ENCODE results near the gene ESYT1.

DNA sequence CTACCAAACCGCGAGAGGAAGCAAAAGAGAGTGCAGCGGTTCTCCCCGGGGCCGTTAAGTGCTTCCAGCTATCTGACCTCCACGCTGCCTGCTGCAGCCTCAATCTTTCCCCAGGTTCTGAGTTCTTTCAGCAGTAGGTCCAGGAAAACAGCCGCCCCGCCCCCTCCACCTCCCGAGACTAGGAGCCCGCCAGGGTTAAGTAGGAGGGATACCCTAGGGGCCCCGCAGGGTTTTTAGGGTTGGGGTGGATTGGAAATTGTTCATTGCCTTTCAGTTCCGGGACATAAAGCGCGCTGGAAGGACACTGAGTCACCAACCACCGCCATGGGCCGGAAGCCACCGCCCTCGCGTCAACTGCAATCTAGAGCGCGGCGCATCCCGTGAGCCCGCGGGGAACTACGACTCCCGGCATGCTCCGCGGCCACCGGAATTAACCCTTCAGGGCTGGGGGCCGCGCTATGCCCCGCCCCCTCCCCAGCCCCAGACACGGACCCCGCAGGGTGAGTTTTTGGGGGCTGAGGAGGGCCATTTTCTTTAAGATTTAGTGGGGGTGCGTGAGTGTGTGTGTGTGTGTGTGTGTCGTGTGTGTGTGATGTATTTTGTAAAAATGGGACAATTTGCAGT lies 24.2 kb downstream of the ESYT1 start, which contains the start of gene MYL6B:
- TF ChIP-seq, protein P1, sequence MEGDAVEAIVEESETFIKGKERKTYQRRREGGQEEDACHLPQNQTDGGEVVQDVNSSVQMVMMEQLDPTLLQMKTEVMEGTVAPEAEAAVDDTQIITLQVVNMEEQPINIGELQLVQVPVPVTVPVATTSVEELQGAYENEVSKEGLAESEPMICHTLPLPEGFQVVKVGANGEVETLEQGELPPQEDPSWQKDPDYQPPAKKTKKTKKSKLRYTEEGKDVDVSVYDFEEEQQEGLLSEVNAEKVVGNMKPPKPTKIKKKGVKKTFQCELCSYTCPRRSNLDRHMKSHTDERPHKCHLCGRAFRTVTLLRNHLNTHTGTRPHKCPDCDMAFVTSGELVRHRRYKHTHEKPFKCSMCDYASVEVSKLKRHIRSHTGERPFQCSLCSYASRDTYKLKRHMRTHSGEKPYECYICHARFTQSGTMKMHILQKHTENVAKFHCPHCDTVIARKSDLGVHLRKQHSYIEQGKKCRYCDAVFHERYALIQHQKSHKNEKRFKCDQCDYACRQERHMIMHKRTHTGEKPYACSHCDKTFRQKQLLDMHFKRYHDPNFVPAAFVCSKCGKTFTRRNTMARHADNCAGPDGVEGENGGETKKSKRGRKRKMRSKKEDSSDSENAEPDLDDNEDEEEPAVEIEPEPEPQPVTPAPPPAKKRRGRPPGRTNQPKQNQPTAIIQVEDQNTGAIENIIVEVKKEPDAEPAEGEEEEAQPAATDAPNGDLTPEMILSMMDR (IDR thresholded peaks at IDR 0.05; ENCODE audit: poor library complexity), result no peak
- TF ChIP-seq EZH2 (IDR thresholded peaks at IDR 0.05; ENCODE audit: borderline replicate concordance) (no peak), EZH2phosphoT487 (IDR thresholded peaks at IDR 0.05; ENCODE audit: low read depth, severe bottlenecking, unreplicated experiment) (no peak)
